HG02588 (cell line): ENCODE results near the gene COX4I2.
"Not testable (repeated sequence)": the region's sequence is repeated elsewhere in the genome, so short reads cannot be mapped to it uniquely, and the experiment has no call there.

Experiments
- ATAC-seq: cut with Tn5 transposase; IDR thresholded peaks from one replicate; pipeline ENCODE4 v1.9.1; 2021; ENCODE audit warnings: mild to moderate bottlenecking, moderate library complexity; ENCODE audit not compliant: unreplicated experiment

Gene COX4I2

GRCh38 chr20:31606804-31607639 lies 30.7 kb upstream of the COX4I2 start:
- ATAC-seq, result no peak

GRCh38 chr20:31607640-31608250 lies 30.0 kb upstream of the COX4I2 start:
- no peak for ATAC-seq

- no peak for ATAC-seq
Observed at GRCh38 chr20:31608251-31608945, 29.3 kb upstream of the COX4I2 start.

- not testable (repeated sequence) for ATAC-seq
Observed at GRCh38 chr20:31612271-31612640, 25.5 kb upstream of the COX4I2 start.

- ATAC-seq, result no peak
Observed at GRCh38 chr20:31615416-31615815, 22.3 kb upstream of the COX4I2 start.

GRCh38 chr20:31617432-31618104 lies 20.1 kb upstream of the COX4I2 start:
- ATAC-seq, result no peak

- no peak for ATAC-seq
Observed at GRCh38 chr20:31620246-31620645, 17.5 kb upstream of the COX4I2 start.

- not testable (repeated sequence) for ATAC-seq
Observed at GRCh38 chr20:31623123-31623505, 14.6 kb upstream of the COX4I2 start.

GRCh38 chr20:31626534-31626933 lies 11.2 kb upstream of the COX4I2 start:
- ATAC-seq, result not testable (repeated sequence)

- ATAC-seq, result not testable (repeated sequence)
Observed at GRCh38 chr20:31628057-31628456, 9.7 kb upstream of the COX4I2 start.

GRCh38 chr20:31630187-31630790 lies 7.4 kb upstream of the COX4I2 start:
- no peak for ATAC-seq

GRCh38 chr20:31632548-31633338 lies 5.0 kb upstream of the COX4I2 start:
- ATAC-seq, result no peak

GRCh38 chr20:31633339-31633914 lies 4.3 kb upstream of the COX4I2 start:
- no peak for ATAC-seq

GRCh38 chr20:31638317-31638716 lies 605 bp downstream of the COX4I2 start:
- no peak for ATAC-seq

- ATAC-seq, result no peak
Observed at GRCh38 chr20:31638816-31639215, 1.1 kb downstream of the COX4I2 start.

GRCh38 chr20:31640259-31640658 lies 2.5 kb downstream of the COX4I2 start:
- ATAC-seq, result no peak

GRCh38 chr20:31641391-31641790 lies 3.7 kb downstream of the COX4I2 start:
- no peak for ATAC-seq

GRCh38 chr20:31642837-31643236 lies 5.1 kb downstream of the COX4I2 start:
- ATAC-seq, result no peak

GRCh38 chr20:31643522-31643921 lies 5.8 kb downstream of the COX4I2 start:
- no peak for ATAC-seq

- ATAC-seq, result no peak
Observed at GRCh38 chr20:31644701-31645100, 7.0 kb downstream of the COX4I2 start.
